Measurements from ENCODE around the gene FHIT.

Gene FHIT

GRCh38 chr3:60144071-60144470 lies 1107.2 kb downstream of the FHIT start:
- no peak for TF ChIP-seq CTCF (IDR thresholded peaks at IDR 0.05; ENCODE audit: low read depth, low read length, missing control alignments)
- in situ Hi-C loops (cut with HindIII; ENCODE audit: low sequenced_read_pairs), result no loop called here
- DNase-seq (ENCODE audit: low read depth), result no peak
- H3K4me3 ChIP-seq (ENCODE audit: low read depth, low read length), result no peak overlapping the region

GRCh38 chr3:60142009-60142408 lies 1109.2 kb downstream of the FHIT start:
- no peak overlapping the region for H3K4me3 ChIP-seq (ENCODE audit: low read depth, low read length)
- in situ Hi-C loops (cut with HindIII; ENCODE audit: low sequenced_read_pairs), result no loop called here
- DNase-seq (ENCODE audit: low read depth), result no peak
- TF ChIP-seq CTCF (IDR thresholded peaks at IDR 0.05; ENCODE audit: low read depth, low read length, missing control alignments), result no peak

GRCh38 chr3:60140160-60140559 lies 1111.1 kb downstream of the FHIT start:
- in situ Hi-C loops (cut with HindIII; ENCODE audit: low sequenced_read_pairs), result no loop called here
- TF ChIP-seq CTCF (IDR thresholded peaks at IDR 0.05; ENCODE audit: low read depth, low read length, missing control alignments), result no peak
- H3K4me3 ChIP-seq (ENCODE audit: low read depth, low read length), result no peak overlapping the region
- DNase-seq (ENCODE audit: low read depth), result no peak

GRCh38 chr3:60136601-60137000 lies 1114.7 kb downstream of the FHIT start:
- in situ Hi-C loops (cut with HindIII; ENCODE audit: low sequenced_read_pairs), result no loop called here
- DNase-seq (ENCODE audit: low read depth), result no peak
- no peak overlapping the region for H3K4me3 ChIP-seq (ENCODE audit: low read depth, low read length)
- TF ChIP-seq CTCF (IDR thresholded peaks at IDR 0.05; ENCODE audit: low read depth, low read length, missing control alignments), result no peak

GRCh38 chr3:60135474-60135873 lies 1115.8 kb downstream of the FHIT start:
- DNase-seq (ENCODE audit: low read depth), result no peak
- in situ Hi-C loops (cut with HindIII; ENCODE audit: low sequenced_read_pairs), result no loop called here
- TF ChIP-seq CTCF (IDR thresholded peaks at IDR 0.05; ENCODE audit: low read depth, low read length, missing control alignments), result no peak
- H3K4me3 ChIP-seq (ENCODE audit: low read depth, low read length), result no peak overlapping the region

- H3K4me3 ChIP-seq (ENCODE audit: low read depth, low read length), result no peak overlapping the region
- no peak for DNase-seq (ENCODE audit: low read depth)
- in situ Hi-C loops (cut with HindIII; ENCODE audit: low sequenced_read_pairs), result no loop called here
- no peak for TF ChIP-seq CTCF (IDR thresholded peaks at IDR 0.05; ENCODE audit: low read depth, low read length, missing control alignments)
Measured at GRCh38 chr3:60133269-60134162, 1117.7 kb downstream of the FHIT start.

All from astrocyte of the cerebellum (primary cell).